ENCODE results near the gene NTMT2.

The NTMT2 gene

GRCh38 chr1:170182442-170182841 is 36.7 kb downstream of the NTMT2 start:
- no peak overlapping the region for H3K27ac ChIP-seq (ENCODE audit: low read length)
- H3K9ac ChIP-seq (ENCODE audit: low read length in 2 of 2), result no peak overlapping the region
- H3K9me3 ChIP-seq (ENCODE audit: control insufficient read depth in 2 of 2, low read length in 2 of 2), result no peaks in the 10 kb centered on the region
- H3K27me3 ChIP-seq (ENCODE audit: control insufficient read depth in 1 of 2, insufficient read depth in 2 of 2, low read length in 2 of 2), result no peaks in the 10 kb centered on the region
- no peaks in the 10 kb centered on the region for H3K36me3 ChIP-seq (ENCODE audit: control insufficient read depth in 2 of 2, insufficient read depth in 2 of 2, low read length in 2 of 2)
- no peaks in the 10 kb centered on the region for H3K4me1 ChIP-seq (ENCODE audit: control insufficient read depth, insufficient read depth, low read length)
- H3K4me3 ChIP-seq (ENCODE audit: low read length in 2 of 2), result no peak overlapping the region

DNA sequence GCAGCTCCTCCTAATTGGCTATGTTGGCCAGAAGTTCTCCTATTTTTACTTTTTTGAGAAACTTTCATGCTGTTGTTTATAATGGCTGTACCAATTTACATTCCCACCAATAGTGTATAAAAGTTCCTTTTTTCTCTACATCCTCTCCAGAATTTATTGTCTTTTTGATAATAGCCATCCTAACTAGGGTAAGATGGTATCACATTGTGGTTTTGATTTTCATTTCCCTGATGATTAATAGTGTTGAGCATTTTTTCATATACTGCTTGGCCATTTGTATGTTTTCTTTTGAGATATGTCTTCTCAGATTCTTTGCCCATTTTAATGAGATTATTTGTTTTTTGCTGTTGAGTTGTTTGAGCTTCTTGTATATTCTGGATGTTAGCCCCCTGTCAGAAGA is 46.8 kb downstream of the NTMT2 start:
- no peaks in the 10 kb centered on the region for H3K27me3 ChIP-seq (ENCODE audit: control insufficient read depth in 1 of 2, insufficient read depth in 2 of 2, low read length in 2 of 2)
- H3K9me3 ChIP-seq (ENCODE audit: control insufficient read depth in 2 of 2, low read length in 2 of 2), result peaks cover 0 to 6% of the 10 kb centered on the region in 2 donors
- H3K9ac ChIP-seq (ENCODE audit: low read length in 2 of 2), result no peak overlapping the region
- no peak overlapping the region for H3K4me3 ChIP-seq (ENCODE audit: low read length in 2 of 2)
- no peaks in the 10 kb centered on the region for H3K4me1 ChIP-seq (ENCODE audit: control insufficient read depth, insufficient read depth, low read length)
- no peaks in the 10 kb centered on the region for H3K36me3 ChIP-seq (ENCODE audit: control insufficient read depth in 2 of 2, insufficient read depth in 2 of 2, low read length in 2 of 2)
- no peak overlapping the region for H3K27ac ChIP-seq (ENCODE audit: low read length)

DNA sequence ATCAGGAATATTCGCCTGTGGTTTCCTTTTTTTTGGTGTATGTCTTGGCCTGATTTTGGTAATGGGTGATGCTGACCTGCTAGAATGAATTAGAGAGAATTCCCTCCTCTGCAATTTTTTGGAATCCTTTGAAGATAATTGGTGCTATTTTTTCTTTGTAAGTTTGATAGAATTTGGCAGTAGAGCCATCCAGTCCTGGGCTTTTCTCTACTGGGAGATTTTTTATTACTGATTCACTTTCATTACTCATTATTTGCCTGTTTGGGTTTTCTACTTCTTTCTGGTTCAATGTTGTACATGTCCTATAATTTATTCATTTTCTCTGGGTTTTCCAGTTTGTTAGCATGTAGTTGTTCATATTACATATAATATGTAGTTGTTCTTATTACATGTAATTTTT is 48.7 kb downstream of the NTMT2 start:
- no peak overlapping the region for H3K27ac ChIP-seq (ENCODE audit: low read length)
- H3K4me1 ChIP-seq (ENCODE audit: control insufficient read depth, insufficient read depth, low read length), result no peaks in the 10 kb centered on the region
- H3K27me3 ChIP-seq (ENCODE audit: control insufficient read depth in 1 of 2, insufficient read depth in 2 of 2, low read length in 2 of 2), result no peaks in the 10 kb centered on the region
- peaks cover 0 to 5% of the 10 kb centered on the region in 2 donors for H3K9me3 ChIP-seq (ENCODE audit: control insufficient read depth in 2 of 2, low read length in 2 of 2)
- no peak overlapping the region for H3K9ac ChIP-seq (ENCODE audit: low read length in 2 of 2)
- H3K4me3 ChIP-seq (ENCODE audit: low read length in 2 of 2), result no peak overlapping the region
- H3K36me3 ChIP-seq (ENCODE audit: control insufficient read depth in 2 of 2, insufficient read depth in 2 of 2, low read length in 2 of 2), result no peaks in the 10 kb centered on the region

DNA sequence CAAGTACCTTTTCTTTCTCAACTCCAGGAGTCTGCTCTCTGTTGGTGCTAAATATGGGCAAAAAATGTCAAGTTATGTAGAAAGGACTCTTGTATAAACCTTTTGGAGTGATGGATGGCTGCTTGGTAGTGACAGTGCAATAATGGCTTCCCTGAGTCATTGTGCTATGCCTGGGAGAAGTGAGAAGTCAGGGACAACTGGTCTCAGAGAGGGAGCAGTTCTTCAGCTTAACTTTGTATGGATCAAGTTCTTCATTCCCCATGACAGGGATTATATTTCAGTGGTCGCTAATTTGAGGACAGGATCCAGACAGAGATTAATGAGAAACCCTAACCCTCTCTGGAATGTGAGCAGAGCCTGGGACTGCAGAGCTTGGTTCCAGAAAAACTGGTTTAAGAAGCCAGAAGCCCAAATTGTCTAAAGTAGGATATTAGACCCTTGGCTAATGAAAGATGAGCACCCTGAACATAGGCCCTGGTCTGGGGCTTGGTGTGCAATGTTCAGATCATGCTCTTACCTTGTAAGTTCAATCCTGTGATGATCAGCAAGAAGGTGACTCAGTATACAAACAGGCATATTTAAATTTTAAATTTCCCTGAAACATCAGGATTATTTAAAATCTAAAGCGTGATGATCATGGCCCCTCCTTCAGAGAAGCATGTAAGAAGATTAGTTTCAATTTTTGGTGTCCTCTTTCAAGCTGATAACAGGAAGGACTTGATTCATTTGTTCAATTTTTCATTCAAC is 50.9 kb downstream of the NTMT2 start:
- Histone ChIP-seq H3K9ac (ENCODE audit: low read length in 2 of 2) (no peak overlapping the region), H3K4me1 (ENCODE audit: control insufficient read depth, insufficient read depth, low read length) (no peaks in the 10 kb centered on the region), H3K36me3 (ENCODE audit: control insufficient read depth in 2 of 2, insufficient read depth in 2 of 2, low read length in 2 of 2) (no peaks in the 10 kb centered on the region), H3K4me3 (ENCODE audit: low read length in 2 of 2) (no peak overlapping the region), H3K27me3 (ENCODE audit: control insufficient read depth in 1 of 2, insufficient read depth in 2 of 2, low read length in 2 of 2) (no peaks in the 10 kb centered on the region), H3K9me3 (ENCODE audit: control insufficient read depth in 2 of 2, low read length in 2 of 2) (no peaks in the 10 kb centered on the region), H3K27ac (ENCODE audit: low read length) (no peak overlapping the region)

- Histone ChIP-seq H3K36me3 (ENCODE audit: control insufficient read depth in 2 of 2, insufficient read depth in 2 of 2, low read length in 2 of 2) (no peaks in the 10 kb centered on the region), H3K27ac (ENCODE audit: low read length) (no peak overlapping the region), H3K9ac (ENCODE audit: low read length in 2 of 2) (no peak overlapping the region), H3K4me1 (ENCODE audit: control insufficient read depth, insufficient read depth, low read length) (no peaks in the 10 kb centered on the region), H3K27me3 (ENCODE audit: control insufficient read depth in 1 of 2, insufficient read depth in 2 of 2, low read length in 2 of 2) (no peaks in the 10 kb centered on the region), H3K4me3 (ENCODE audit: low read length in 2 of 2) (no peak overlapping the region), H3K9me3 (ENCODE audit: control insufficient read depth in 2 of 2, low read length in 2 of 2) (no peaks in the 10 kb centered on the region)
Observed at GRCh38 chr1:170198090-170198489, 52.3 kb downstream of the NTMT2 start.

DNA sequence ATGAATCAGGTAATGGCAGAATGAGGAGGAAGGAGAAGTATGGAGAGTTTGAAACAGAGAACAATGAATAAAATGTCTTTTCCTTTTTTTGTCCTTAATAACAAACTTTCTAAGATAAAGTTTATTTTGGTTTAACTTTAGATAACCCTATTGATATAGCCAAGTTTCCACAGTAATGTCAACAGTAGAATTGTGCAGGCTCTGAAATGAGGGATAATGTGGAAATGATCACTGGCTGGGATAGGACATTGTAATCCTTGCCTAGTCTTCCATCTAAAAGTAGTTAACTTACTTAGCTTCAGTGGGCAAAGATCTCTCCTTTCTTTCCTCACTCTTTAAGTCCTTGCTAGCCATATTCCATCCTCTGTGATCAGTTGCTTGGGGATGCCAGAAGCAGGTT is 52.8 kb downstream of the NTMT2 start:
- Histone ChIP-seq H3K9ac (ENCODE audit: low read length in 2 of 2) (no peak overlapping the region), H3K4me3 (ENCODE audit: low read length in 2 of 2) (no peak overlapping the region), H3K36me3 (ENCODE audit: control insufficient read depth in 2 of 2, insufficient read depth in 2 of 2, low read length in 2 of 2) (no peaks in the 10 kb centered on the region), H3K27me3 (ENCODE audit: control insufficient read depth in 1 of 2, insufficient read depth in 2 of 2, low read length in 2 of 2) (no peaks in the 10 kb centered on the region), H3K27ac (ENCODE audit: low read length) (no peak overlapping the region), H3K4me1 (ENCODE audit: control insufficient read depth, insufficient read depth, low read length) (no peaks in the 10 kb centered on the region), H3K9me3 (ENCODE audit: control insufficient read depth in 2 of 2, low read length in 2 of 2) (no peaks in the 10 kb centered on the region)

GRCh38 chr1:170200161-170200560 is 54.4 kb downstream of the NTMT2 start:
- Histone ChIP-seq H3K27ac (ENCODE audit: low read length) (no peak overlapping the region), H3K4me3 (ENCODE audit: low read length in 2 of 2) (no peak overlapping the region), H3K9ac (ENCODE audit: low read length in 2 of 2) (no peak overlapping the region)

GRCh38 chr1:170200621-170201397 is 55.0 kb downstream of the NTMT2 start:
- no peak overlapping the region for H3K27ac ChIP-seq (ENCODE audit: low read length)
- no peak overlapping the region for H3K4me3 ChIP-seq (ENCODE audit: low read length in 2 of 2)

More at GRCh38 chr1:170200161-170200560, 54.4 kb downstream of the NTMT2 start:
- Histone ChIP-seq H3K27me3 (ENCODE audit: control insufficient read depth in 1 of 2, insufficient read depth in 2 of 2, low read length in 2 of 2) (no peaks in the 10 kb centered on the region), H3K36me3 (ENCODE audit: control insufficient read depth in 2 of 2, insufficient read depth in 2 of 2, low read length in 2 of 2) (no peaks in the 10 kb centered on the region), H3K9me3 (ENCODE audit: control insufficient read depth in 2 of 2, low read length in 2 of 2) (no peaks in the 10 kb centered on the region), H3K4me1 (ENCODE audit: control insufficient read depth, insufficient read depth, low read length) (no peaks in the 10 kb centered on the region)

DNA sequence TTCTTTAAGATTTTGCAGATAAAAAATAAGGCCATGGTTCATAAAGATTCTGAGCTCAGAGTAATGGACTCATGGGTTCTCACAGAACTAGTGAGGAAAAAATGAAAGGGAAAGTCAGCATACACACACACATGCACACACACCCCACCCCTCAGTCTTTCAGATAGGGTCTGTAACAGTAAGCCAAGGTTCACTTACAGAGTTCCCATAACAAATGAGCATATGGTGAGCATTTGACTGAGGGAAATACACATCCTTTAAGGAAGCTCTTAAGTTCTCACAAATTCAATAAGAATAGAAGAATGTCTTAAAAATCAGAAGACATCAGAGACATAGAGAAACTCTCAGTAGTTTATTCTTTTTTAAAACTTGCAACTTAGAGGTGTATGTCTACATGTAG is 57.9 kb downstream of the NTMT2 start:
- no peaks in the 10 kb centered on the region for H3K36me3 ChIP-seq (ENCODE audit: control insufficient read depth in 2 of 2, insufficient read depth in 2 of 2, low read length in 2 of 2)

More at GRCh38 chr1:170200621-170201397, 55.0 kb downstream of the NTMT2 start:
- H3K27me3 ChIP-seq (ENCODE audit: control insufficient read depth in 1 of 2, insufficient read depth in 2 of 2, low read length in 2 of 2), result no peaks in the 10 kb centered on the region
- H3K9me3 ChIP-seq (ENCODE audit: control insufficient read depth in 2 of 2, low read length in 2 of 2), result no peaks in the 10 kb centered on the region
- no peaks in the 10 kb centered on the region for H3K36me3 ChIP-seq (ENCODE audit: control insufficient read depth in 2 of 2, insufficient read depth in 2 of 2, low read length in 2 of 2)
- H3K4me1 ChIP-seq (ENCODE audit: control insufficient read depth, insufficient read depth, low read length), result no peaks in the 10 kb centered on the region
- no peak overlapping the region for H3K9ac ChIP-seq (ENCODE audit: low read length in 2 of 2)

DNA sequence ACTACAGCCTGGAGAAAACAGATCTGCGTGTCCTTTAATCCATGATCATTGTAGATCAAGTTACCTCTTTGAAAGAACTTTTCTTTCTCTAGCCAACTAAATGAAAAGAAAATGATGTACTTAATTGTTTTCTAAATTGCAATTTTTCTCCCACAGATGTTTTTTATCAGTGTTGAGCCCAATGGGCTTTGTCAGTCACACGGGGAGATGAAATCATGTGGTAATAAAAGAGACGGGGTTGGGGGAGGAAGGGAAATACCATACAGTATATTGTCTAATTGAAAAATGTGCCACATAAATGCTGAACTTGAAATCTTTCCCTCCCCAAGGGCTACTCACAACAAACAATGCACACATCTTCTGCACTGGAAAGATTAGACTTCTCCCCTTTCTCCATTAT is 58.4 kb downstream of the NTMT2 start:
- Histone ChIP-seq H3K27ac (ENCODE audit: low read length) (no peak overlapping the region), H3K9ac (ENCODE audit: low read length in 2 of 2) (no peak overlapping the region), H3K9me3 (ENCODE audit: control insufficient read depth in 2 of 2, low read length in 2 of 2) (no peaks in the 10 kb centered on the region), H3K27me3 (ENCODE audit: control insufficient read depth in 1 of 2, insufficient read depth in 2 of 2, low read length in 2 of 2) (no peaks in the 10 kb centered on the region), H3K36me3 (ENCODE audit: control insufficient read depth in 2 of 2, insufficient read depth in 2 of 2, low read length in 2 of 2) (no peaks in the 10 kb centered on the region), H3K4me3 (ENCODE audit: low read length in 2 of 2) (no peak overlapping the region), H3K4me1 (ENCODE audit: control insufficient read depth, insufficient read depth, low read length) (no peaks in the 10 kb centered on the region)

More for the DNA sequence above, 57.9 kb downstream of the NTMT2 start:
- no peak overlapping the region for H3K27ac ChIP-seq (ENCODE audit: low read length)
- H3K4me1 ChIP-seq (ENCODE audit: control insufficient read depth, insufficient read depth, low read length), result no peaks in the 10 kb centered on the region
- H3K9ac ChIP-seq (ENCODE audit: low read length in 2 of 2), result no peak overlapping the region
- H3K27me3 ChIP-seq (ENCODE audit: control insufficient read depth in 1 of 2, insufficient read depth in 2 of 2, low read length in 2 of 2), result no peaks in the 10 kb centered on the region
- H3K4me3 ChIP-seq (ENCODE audit: low read length in 2 of 2), result no peak overlapping the region
- no peaks in the 10 kb centered on the region for H3K9me3 ChIP-seq (ENCODE audit: control insufficient read depth in 2 of 2, low read length in 2 of 2)

DNA sequence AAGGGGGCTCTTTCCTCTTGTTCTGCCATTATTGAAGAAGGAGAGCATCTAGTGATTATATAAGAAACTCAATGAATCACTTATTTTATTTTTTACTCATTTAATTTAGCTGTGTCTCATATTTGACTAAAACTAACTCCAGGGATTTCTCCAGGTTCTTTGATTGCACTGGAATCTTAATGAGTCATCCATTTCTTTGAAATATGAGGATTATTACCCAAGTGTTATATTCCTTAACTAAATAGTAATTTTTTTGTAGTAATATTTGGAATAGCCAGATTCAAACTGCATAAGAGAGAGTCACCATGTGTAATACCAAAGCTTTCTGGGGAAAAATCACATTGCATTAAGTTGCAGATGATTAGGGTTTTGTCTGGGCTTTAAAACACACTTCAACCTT is 59.5 kb downstream of the NTMT2 start:
- Histone ChIP-seq H3K27me3 (ENCODE audit: control insufficient read depth in 1 of 2, insufficient read depth in 2 of 2, low read length in 2 of 2) (no peaks in the 10 kb centered on the region), H3K4me3 (ENCODE audit: low read length in 2 of 2) (no peak overlapping the region), H3K9ac (ENCODE audit: low read length in 2 of 2) (no peak overlapping the region), H3K27ac (ENCODE audit: low read length) (no peak overlapping the region), H3K4me1 (ENCODE audit: control insufficient read depth, insufficient read depth, low read length) (no peaks in the 10 kb centered on the region), H3K9me3 (ENCODE audit: control insufficient read depth in 2 of 2, low read length in 2 of 2) (no peaks in the 10 kb centered on the region), H3K36me3 (ENCODE audit: control insufficient read depth in 2 of 2, insufficient read depth in 2 of 2, low read length in 2 of 2) (no peaks in the 10 kb centered on the region)

All from stomach smooth muscle (tissue), 2 donors.